Measurements from ENCODE around the gene OR8G5.

Gene OR8G5

DNA sequence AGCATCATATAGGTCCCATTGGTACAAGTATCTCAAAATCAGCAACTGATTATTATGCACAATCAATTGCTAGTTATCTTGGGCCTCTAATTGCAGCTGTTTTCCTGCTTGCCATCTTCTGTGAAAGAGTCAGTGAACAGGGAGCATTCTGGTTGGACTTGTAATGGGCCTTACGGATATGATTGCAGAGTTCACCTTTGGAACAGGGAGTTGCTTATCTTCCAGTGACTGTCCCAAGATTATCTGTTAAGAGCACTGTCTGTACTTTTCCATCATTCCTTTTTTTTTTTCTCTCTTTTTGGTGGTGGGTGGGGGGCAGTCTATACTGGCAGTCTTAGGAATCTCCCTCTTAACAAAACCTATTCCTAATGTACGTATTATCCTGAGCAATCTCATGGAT lies 17.8 kb downstream of the OR8G5 start:
- no peak for DNase-seq (ENCODE audit: extremely low read depth, low read depth)
- TF ChIP-seq CTCF (IDR thresholded peaks at IDR 0.05; ENCODE audit: low read depth, low read length, missing control alignments): no peak
- no peak overlapping the region for H3K4me3 ChIP-seq (replicated peaks; ENCODE audit: low read depth, low read length)

- DNase-seq (ENCODE audit: extremely low read depth, low read depth): no peak
- no peak overlapping the region for H3K4me3 ChIP-seq (replicated peaks; ENCODE audit: low read depth, low read length)
- no peak for TF ChIP-seq CTCF (IDR thresholded peaks at IDR 0.05; ENCODE audit: low read depth, low read length, missing control alignments)
Measured at GRCh38 chr11:124276081-124276480, 19.9 kb downstream of the OR8G5 start.

- no peak overlapping the region for H3K4me3 ChIP-seq (replicated peaks; ENCODE audit: low read depth, low read length)
- TF ChIP-seq CTCF (IDR thresholded peaks at IDR 0.05; ENCODE audit: low read depth, low read length, missing control alignments): no peak
- no peak for DNase-seq (ENCODE audit: extremely low read depth, low read depth)
Measured at GRCh38 chr11:124277207-124277606, 21.0 kb downstream of the OR8G5 start.

DNA sequence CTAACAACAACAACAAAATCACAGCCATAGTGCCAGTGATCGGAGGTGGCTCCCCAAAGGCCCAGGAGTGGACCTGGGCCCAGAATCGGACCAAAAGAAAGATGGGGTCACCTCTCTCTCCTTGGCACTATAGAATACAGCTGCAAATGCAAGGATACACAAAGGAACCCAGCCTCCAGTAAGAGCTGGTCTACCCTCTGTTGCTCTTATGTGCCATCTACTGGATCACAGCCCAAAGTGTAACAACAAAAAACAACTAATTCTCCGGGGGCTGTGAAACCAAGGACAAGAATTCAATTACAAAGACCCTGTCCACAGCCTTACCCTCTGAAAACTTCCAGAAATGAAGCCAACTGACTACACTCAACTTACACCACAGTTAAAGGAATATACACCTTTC lies 21.6 kb downstream of the OR8G5 start:
- TF ChIP-seq CTCF (IDR thresholded peaks at IDR 0.05; ENCODE audit: low read depth, low read length, missing control alignments): no peak
- no peak overlapping the region for H3K4me3 ChIP-seq (replicated peaks; ENCODE audit: low read depth, low read length)
- DNase-seq (ENCODE audit: extremely low read depth, low read depth): no peak

DNA sequence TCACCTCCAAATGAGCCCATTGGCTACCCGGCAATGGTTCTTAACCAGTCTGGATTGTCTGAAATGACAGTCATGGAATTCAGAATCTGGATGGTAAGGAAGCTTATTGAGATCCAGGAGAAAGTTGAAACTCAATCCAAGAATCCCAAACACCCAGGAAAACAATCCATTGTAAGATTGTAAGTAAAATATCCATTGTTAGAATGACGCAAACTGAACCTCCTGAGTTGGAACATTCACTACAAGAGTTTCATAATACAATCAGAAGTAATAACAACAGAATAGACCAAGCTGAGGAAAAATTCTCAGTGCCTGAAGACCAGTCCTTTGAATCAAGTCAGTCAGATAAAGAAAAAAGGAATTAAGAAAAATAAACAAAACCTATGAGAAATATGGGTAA lies 22.1 kb downstream of the OR8G5 start:
- H3K4me3 ChIP-seq (replicated peaks; ENCODE audit: low read depth, low read length): no peak overlapping the region
- no peak for DNase-seq (ENCODE audit: extremely low read depth, low read depth)
- TF ChIP-seq CTCF (IDR thresholded peaks at IDR 0.05; ENCODE audit: low read depth, low read length, missing control alignments): no peak

DNA sequence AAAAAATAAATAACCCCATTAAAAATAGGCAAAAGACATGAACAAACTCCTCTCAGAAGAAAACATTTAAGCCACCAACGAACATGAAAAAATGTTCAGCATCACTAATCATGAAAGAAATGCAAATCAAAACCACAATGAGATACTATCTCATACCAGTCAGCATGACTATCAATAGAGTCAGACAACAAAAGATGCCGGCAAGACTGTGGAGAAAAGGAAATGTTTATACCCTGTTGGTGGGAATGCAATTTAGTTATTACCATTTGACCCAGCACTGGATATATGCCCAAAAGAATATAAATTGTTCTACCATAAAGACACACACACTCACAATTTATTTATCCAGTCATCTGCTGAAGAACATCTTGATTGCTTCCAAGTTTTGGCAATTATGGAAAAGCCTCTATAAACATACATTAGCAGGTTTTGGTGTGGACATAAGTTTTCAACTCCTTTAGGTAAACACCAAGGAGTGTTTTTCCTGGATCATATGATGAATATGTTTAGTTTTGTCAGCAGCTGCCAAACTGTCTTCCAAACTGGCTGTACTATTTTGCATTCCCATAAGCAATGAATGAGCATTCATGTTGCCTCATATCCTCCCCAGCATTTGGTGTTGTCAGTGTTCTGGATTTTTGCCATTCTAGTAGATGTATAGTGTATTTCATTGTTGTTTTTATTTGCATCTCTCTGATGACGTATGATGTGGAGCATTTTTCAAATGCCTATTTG lies 29.6 kb downstream of the OR8G5 start:
- no peak overlapping the region for H3K4me3 ChIP-seq (replicated peaks; ENCODE audit: low read depth, low read length)
- no peak for TF ChIP-seq CTCF (IDR thresholded peaks at IDR 0.05; ENCODE audit: low read depth, low read length, missing control alignments)

DNA sequence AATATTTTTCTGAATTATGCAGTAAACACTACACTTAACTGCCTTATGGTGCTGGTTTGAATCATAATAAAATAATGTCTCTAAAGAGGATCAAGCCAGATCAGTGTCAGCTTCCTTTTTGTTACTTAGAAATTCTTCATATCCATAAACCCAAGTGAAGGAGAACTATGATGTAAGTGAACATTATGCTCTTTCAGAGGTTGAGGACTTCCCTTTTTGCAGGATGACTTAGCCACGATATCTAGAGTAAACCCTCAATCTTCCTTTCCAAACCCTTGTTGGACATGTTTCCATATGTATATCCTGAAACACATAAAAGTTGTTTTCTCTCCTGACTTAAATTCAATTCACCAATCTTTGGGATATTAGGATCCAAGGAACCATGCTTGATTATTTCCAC lies 38.5 kb downstream of the OR8G5 start:
- no peak for TF ChIP-seq CTCF (IDR thresholded peaks at IDR 0.05; ENCODE audit: low read depth, low read length, missing control alignments)
- H3K4me3 ChIP-seq (replicated peaks; ENCODE audit: low read depth, low read length): no peak overlapping the region
- DNase-seq (ENCODE audit: extremely low read depth, low read depth): no peak

More for the DNA sequence above, 29.6 kb downstream of the OR8G5 start:
- DNase-seq (ENCODE audit: extremely low read depth, low read depth): no peak

All from HFF-Myc (cell line).